IPS-15b (cell line): ENCODE data around the gene PRKCI.
"Not testable (repeated sequence)": the region's sequence is repeated elsewhere in the genome, so short reads cannot be mapped to it uniquely, and the experiment has no call there.

ENCODE experiments used
- H3K27me3 ChIP-seq: one replicate; pipeline ENCODE4 v1.6.1; 2013; ENCODE audit warnings: low read length; ENCODE audit not compliant: control insufficient read depth, insufficient read depth
- H3K36me3 ChIP-seq: one replicate; pipeline ENCODE4 v1.6.1; 2013; ENCODE audit warnings: low read length; ENCODE audit not compliant: control insufficient read depth, insufficient read depth
- H3K4me1 ChIP-seq: one replicate; pipeline ENCODE4 v1.6.1; 2013; ENCODE audit warnings: mild to moderate bottlenecking, low read length; ENCODE audit not compliant: control insufficient read depth, insufficient read depth
- H3K4me3 ChIP-seq: one replicate; pipeline ENCODE4 v1.5.1; 2013; ENCODE audit warnings: low read depth, low read length
- H3K9ac ChIP-seq: one replicate; pipeline ENCODE4 v1.6.1; 2013; ENCODE audit warnings: low read depth, mild to moderate bottlenecking, low read length
- H3K9me3 ChIP-seq: one replicate; pipeline ENCODE4 v1.6.1; 2013; ENCODE audit warnings: mild to moderate bottlenecking, low read length; ENCODE audit not compliant: control insufficient read depth, insufficient read depth

The PRKCI gene

GRCh38 chr3:170221924-170222646 is at the start of gene PRKCI:
TSS of gene PRKCI (plus strand) at chr3:170222424. CDS start at chr3:170222670, 246 bp downstream.
- no peaks in the 10 kb centered on the region for H3K27me3 ChIP-seq
- H3K36me3 ChIP-seq: no peaks in the 10 kb centered on the region
- peak within 1 kb of the TSS; percentile 92 for H3K4me3 ChIP-seq
- no peaks in the 10 kb centered on the region for H3K9me3 ChIP-seq
- peak within 1 kb of the TSS; percentile 100 for H3K9ac ChIP-seq
- no peaks in the 10 kb centered on the region for H3K4me1 ChIP-seq

- H3K4me3 ChIP-seq: no peak overlapping the region
- H3K9ac ChIP-seq: no peak overlapping the region
- peaks cover 9% of the 10 kb centered on the region for H3K36me3 ChIP-seq
- H3K9me3 ChIP-seq: no peaks in the 10 kb centered on the region
- H3K27me3 ChIP-seq: no peaks in the 10 kb centered on the region
- no peaks in the 10 kb centered on the region for H3K4me1 ChIP-seq
Measured at GRCh38 chr3:170178651-170179050, 43.6 kb upstream of the PRKCI start.

GRCh38 chr3:170179432-170179831 is 42.8 kb upstream of the PRKCI start:
- H3K4me1 ChIP-seq: no peaks in the 10 kb centered on the region
- peak overlapping the region; percentile 32 for H3K9ac ChIP-seq
- no peaks in the 10 kb centered on the region for H3K9me3 ChIP-seq
- no peaks in the 10 kb centered on the region for H3K27me3 ChIP-seq
- H3K36me3 ChIP-seq: peaks cover 9% of the 10 kb centered on the region
- H3K4me3 ChIP-seq: no peak overlapping the region

- Histone ChIP-seq H3K27me3 (no peaks in the 10 kb centered on the region), H3K9ac (peak overlapping the region; percentile 82), H3K4me1 (no peaks in the 10 kb centered on the region), H3K4me3 (peak overlapping the region; percentile 89), H3K36me3 (peaks cover 8% of the 10 kb centered on the region), H3K9me3 (no peaks in the 10 kb centered on the region)
Measured at GRCh38 chr3:170180079-170180907, 41.9 kb upstream of the PRKCI start.

GRCh38 chr3:170180908-170181885 is 41.0 kb upstream of the PRKCI start, which contains the start of gene PHC3:
TSS of gene PHC3 (minus strand) at chr3:170181733. CDS start at chr3:170181715, 18 bp downstream.
- Histone ChIP-seq H3K27me3 (no peaks in the 10 kb centered on the region), H3K36me3 (peaks cover 6% of the 10 kb centered on the region), H3K4me3 (peak within 1 kb of the TSS; percentile 89), H3K9ac (peak within 1 kb of the TSS; percentile 82), H3K9me3 (no peaks in the 10 kb centered on the region), H3K4me1 (no peaks in the 10 kb centered on the region)

GRCh38 chr3:170189398-170190256 is 32.6 kb upstream of the PRKCI start:
- Histone ChIP-seq H3K36me3 (no peaks in the 10 kb centered on the region), H3K4me3 (no peak overlapping the region), H3K27me3 (no peaks in the 10 kb centered on the region), H3K9ac (no peak overlapping the region), H3K9me3 (no peaks in the 10 kb centered on the region), H3K4me1 (peaks cover 5% of the 10 kb centered on the region)

- H3K36me3 ChIP-seq, H3K4me1 ChIP-seq, H3K4me3 ChIP-seq, H3K9me3 ChIP-seq, H3K9ac ChIP-seq, H3K27me3 ChIP-seq: not testable (repeated sequence)
Measured at GRCh38 chr3:170195759-170196158, 26.5 kb upstream of the PRKCI start.

- H3K36me3 ChIP-seq: no peaks in the 10 kb centered on the region
- H3K9ac ChIP-seq: no peak overlapping the region
- H3K27me3 ChIP-seq: no peaks in the 10 kb centered on the region
- H3K4me1 ChIP-seq: peaks cover 5% of the 10 kb centered on the region
- H3K9me3 ChIP-seq: no peaks in the 10 kb centered on the region
- H3K4me3 ChIP-seq: no peak overlapping the region
Measured at GRCh38 chr3:170196833-170197232, 25.4 kb upstream of the PRKCI start.

- Histone ChIP-seq H3K27me3 (no peaks in the 10 kb centered on the region), H3K4me1 (peaks cover 7% of the 10 kb centered on the region)
Measured at GRCh38 chr3:170200987-170201386, 21.2 kb upstream of the PRKCI start.

GRCh38 chr3:170201527-170201926 is 20.7 kb upstream of the PRKCI start:
- Histone ChIP-seq H3K4me1 (peaks cover 7% of the 10 kb centered on the region), H3K27me3 (no peaks in the 10 kb centered on the region), H3K36me3 (no peaks in the 10 kb centered on the region), H3K4me3 (no peak overlapping the region), H3K9me3 (no peaks in the 10 kb centered on the region), H3K9ac (no peak overlapping the region)

More at GRCh38 chr3:170200987-170201386, 21.2 kb upstream of the PRKCI start:
- Histone ChIP-seq H3K9ac (no peak overlapping the region), H3K9me3 (no peaks in the 10 kb centered on the region), H3K36me3 (no peaks in the 10 kb centered on the region), H3K4me3 (no peak overlapping the region)
